Nephron (organoid): Measurements from ENCODE around the gene ARHGAP26.

ENCODE experiments used
- H3K27ac Mint-ChIP-seq, 3 experiments: 2 replicates each; pipeline ENCODE4 v1.8.0; 2020; ENCODE audit warnings: mixed read lengths in 3 of 3, mild to moderate bottlenecking in 2 of 3, moderate library complexity in 1 of 3
- H3K27me3 Mint-ChIP-seq: 2 replicates; pipeline ENCODE4 v1.8.0; 2021; ENCODE audit warnings: low read depth, mild to moderate bottlenecking, moderate library complexity, mixed read lengths
- H3K36me3 Mint-ChIP-seq: 2 replicates; pipeline ENCODE4 v1.8.0; 2020; ENCODE audit warnings: low read depth, mixed read lengths
- H3K4me1 Mint-ChIP-seq: 2 replicates; pipeline ENCODE4 v1.8.0; 2020; ENCODE audit warnings: mixed read lengths
- H3K4me3 Mint-ChIP-seq, 3 experiments: 2 replicates each; pipeline ENCODE4 v1.8.0; 2020; ENCODE audit warnings: mild to moderate bottlenecking in 3 of 3, mixed read lengths in 3 of 3, moderate library complexity in 2 of 3
- H3K9me3 Mint-ChIP-seq: 2 replicates; pipeline ENCODE4 v1.8.0; 2020; ENCODE audit warnings: mixed read lengths
- TF ChIP-seq, protein P1 (sequence below), 3 experiments: fragments of 200-600 bp; sonication (generic); IDR thresholded peaks; one replicate each; pipeline ENCODE4 v1.5.0; 2021; ENCODE audit warnings: antibody characterized with exemption in 3 of 3; ENCODE audit not compliant: unreplicated experiment in 3 of 3

The ARHGAP26 gene

DNA sequence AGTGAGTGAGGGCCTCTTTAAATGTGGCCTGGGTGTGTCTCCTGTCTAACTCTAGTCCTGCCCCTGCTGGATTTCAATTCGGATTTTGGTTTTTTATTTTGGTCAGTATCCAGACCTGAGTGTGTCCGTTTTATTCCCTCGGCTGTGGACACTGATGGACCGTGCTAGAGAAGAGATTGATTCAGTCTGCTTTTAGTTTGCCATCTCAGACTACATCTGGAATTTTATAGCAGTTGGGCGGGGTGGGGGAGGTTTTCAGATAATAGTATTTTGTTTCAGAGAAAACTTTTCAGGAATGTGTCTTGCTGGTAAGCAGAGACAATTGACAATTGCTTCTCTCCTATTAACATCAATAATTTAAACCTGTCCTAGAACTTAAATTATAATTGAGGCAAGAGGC is 308.1 kb downstream of the ARHGAP26 start:
- Mint-ChIP-seq H3K4me3 (no peak overlapping the region), H3K9me3 (no peaks in the 10 kb centered on the region), H3K27ac (no peak overlapping the region), H3K36me3 (no peaks in the 10 kb centered on the region), H3K4me1 (peaks cover 18% of the 10 kb centered on the region), H3K27me3 (no peaks in the 10 kb centered on the region)
- TF ChIP-seq, protein P1, sequence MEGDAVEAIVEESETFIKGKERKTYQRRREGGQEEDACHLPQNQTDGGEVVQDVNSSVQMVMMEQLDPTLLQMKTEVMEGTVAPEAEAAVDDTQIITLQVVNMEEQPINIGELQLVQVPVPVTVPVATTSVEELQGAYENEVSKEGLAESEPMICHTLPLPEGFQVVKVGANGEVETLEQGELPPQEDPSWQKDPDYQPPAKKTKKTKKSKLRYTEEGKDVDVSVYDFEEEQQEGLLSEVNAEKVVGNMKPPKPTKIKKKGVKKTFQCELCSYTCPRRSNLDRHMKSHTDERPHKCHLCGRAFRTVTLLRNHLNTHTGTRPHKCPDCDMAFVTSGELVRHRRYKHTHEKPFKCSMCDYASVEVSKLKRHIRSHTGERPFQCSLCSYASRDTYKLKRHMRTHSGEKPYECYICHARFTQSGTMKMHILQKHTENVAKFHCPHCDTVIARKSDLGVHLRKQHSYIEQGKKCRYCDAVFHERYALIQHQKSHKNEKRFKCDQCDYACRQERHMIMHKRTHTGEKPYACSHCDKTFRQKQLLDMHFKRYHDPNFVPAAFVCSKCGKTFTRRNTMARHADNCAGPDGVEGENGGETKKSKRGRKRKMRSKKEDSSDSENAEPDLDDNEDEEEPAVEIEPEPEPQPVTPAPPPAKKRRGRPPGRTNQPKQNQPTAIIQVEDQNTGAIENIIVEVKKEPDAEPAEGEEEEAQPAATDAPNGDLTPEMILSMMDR (IDR thresholded peaks at IDR 0.05; ENCODE audit: unreplicated experiment in 3 of 3), result no peak

DNA sequence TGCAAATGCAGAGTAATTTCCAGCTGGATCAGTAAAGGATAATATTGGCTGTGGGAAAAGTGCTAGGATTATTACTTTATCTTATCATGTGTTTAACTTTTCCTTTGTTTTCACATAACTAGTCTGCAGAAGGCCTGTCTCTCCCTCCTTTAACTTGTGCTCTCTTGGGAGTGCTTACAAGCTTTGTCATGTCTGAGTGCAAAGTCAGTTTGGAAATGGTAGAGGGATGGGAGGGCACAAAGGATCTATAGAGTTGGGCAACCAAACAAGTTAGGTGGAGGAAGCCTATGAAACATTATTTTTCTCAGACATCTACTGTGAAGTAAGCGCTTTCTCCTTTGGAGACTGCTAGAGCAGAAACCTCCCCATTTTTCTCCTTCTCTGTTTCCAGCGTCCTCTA is 308.8 kb downstream of the ARHGAP26 start:
- H3K4me3 Mint-ChIP-seq, result no peak overlapping the region
- H3K9me3 Mint-ChIP-seq, result no peaks in the 10 kb centered on the region
- H3K27me3 Mint-ChIP-seq, result no peaks in the 10 kb centered on the region
- H3K27ac Mint-ChIP-seq, result no peak overlapping the region
- H3K4me1 Mint-ChIP-seq, result peaks cover 18% of the 10 kb centered on the region
- TF ChIP-seq, protein P1 (IDR thresholded peaks at IDR 0.05; ENCODE audit: unreplicated experiment in 3 of 3), result no peak
- no peaks in the 10 kb centered on the region for H3K36me3 Mint-ChIP-seq

DNA sequence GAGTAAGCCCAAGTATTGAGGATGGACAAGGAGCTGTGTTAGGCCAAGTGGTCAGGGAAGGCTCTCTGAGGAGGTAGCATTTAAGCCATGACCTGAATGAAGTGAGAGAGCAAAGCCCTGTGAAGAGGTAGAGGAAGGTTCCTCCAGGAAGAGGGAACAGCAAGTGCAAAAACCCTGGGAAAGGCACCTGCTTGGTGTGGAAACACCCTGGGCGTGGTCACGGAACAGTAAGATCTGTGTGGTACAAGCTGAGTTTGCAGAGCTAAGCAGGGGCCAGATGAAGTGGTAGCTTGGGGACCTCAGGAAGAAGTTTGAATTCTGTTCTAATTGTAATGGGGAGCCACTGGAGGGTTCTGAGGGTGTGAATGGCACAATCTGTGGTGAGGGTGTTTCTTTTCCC is 310.2 kb downstream of the ARHGAP26 start:
- no peaks in the 10 kb centered on the region for H3K36me3 Mint-ChIP-seq
- no peaks in the 10 kb centered on the region for H3K27me3 Mint-ChIP-seq
- TF ChIP-seq, protein P1 (IDR thresholded peaks at IDR 0.05; ENCODE audit: unreplicated experiment in 3 of 3), result no peak
- no peak overlapping the region for H3K4me3 Mint-ChIP-seq
- H3K9me3 Mint-ChIP-seq, result no peaks in the 10 kb centered on the region
- no peak overlapping the region for H3K27ac Mint-ChIP-seq
- H3K4me1 Mint-ChIP-seq, result peaks cover 22% of the 10 kb centered on the region

DNA sequence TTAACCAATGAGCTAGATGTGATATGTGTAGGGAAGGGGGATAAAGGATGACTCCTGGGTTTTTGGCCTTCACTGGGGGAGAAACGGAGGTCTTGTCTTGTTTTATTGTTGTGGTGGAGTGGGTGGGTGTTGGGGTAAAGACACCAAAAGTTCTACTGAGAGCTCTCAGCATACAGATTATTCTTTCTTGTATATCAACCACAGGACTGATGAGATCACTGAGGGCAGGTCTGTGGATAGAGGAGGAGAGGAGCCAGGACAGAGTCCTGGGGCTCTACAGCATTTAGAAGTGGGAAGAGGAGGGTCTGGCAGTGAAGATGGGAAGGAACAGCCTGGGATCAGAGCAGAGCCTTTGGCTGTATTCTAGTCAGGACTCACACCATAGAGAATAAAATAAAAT is 310.8 kb downstream of the ARHGAP26 start:
- Mint-ChIP-seq H3K27me3 (no peaks in the 10 kb centered on the region), H3K4me1 (peaks cover 23% of the 10 kb centered on the region), H3K9me3 (no peaks in the 10 kb centered on the region), H3K27ac (no peak overlapping the region), H3K36me3 (no peaks in the 10 kb centered on the region), H3K4me3 (no peak overlapping the region)
- TF ChIP-seq, protein P1 (IDR thresholded peaks at IDR 0.05; ENCODE audit: unreplicated experiment in 3 of 3), result no peak

DNA sequence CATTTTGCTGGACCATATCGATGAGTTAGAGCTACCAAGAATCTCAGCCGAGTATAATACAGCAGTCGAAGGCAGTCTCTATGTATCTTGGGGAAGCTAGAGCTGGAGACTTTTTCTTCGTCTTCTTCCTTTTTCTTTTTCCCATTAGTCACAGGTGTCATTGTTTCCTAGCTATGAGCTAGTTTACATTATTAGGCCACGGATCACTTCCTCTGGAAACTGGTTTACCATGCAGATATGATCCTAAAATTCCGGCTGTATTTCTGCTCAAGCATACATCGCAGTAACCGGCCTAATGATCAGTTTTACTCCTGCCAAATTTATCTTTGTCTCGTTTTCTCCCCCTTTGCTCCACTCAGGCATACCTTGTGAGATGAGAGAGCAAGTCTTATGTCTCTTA is 312.8 kb downstream of the ARHGAP26 start:
- TF ChIP-seq, protein P1 (IDR thresholded peaks at IDR 0.05; ENCODE audit: unreplicated experiment in 3 of 3), result no peak

DNA sequence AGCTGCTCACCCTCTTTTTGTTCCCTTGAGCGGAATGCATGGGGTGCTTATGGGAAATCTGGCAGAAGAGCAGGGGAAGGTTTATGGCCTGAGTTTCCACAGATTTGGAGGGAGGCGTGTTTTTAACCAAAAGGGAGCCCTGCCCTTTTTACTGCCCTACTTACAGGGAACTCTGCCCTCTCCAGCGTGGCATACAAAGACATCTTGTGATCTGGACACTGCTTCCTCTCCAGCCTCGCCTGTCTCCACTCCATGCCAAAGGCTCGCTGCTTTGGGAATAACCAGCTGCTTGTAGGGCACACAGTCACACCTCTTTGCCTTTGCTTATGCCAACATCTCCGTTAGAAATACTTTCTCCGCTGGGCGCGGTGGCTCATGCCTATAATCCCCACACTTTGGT is 314.2 kb downstream of the ARHGAP26 start:
- H3K27ac Mint-ChIP-seq, result no peak overlapping the region
- H3K36me3 Mint-ChIP-seq, result peaks cover 4% of the 10 kb centered on the region
- H3K27me3 Mint-ChIP-seq, result no peaks in the 10 kb centered on the region
- H3K4me3 Mint-ChIP-seq, result no peak overlapping the region
- TF ChIP-seq, protein P1 (IDR thresholded peaks at IDR 0.05; ENCODE audit: unreplicated experiment in 3 of 3), result no peak
- H3K9me3 Mint-ChIP-seq, result no peaks in the 10 kb centered on the region
- peaks cover 20% of the 10 kb centered on the region for H3K4me1 Mint-ChIP-seq

More for the DNA sequence above, 312.8 kb downstream of the ARHGAP26 start:
- Mint-ChIP-seq H3K27ac (no peak overlapping the region), H3K4me3 (no peak overlapping the region), H3K4me1 (peaks cover 29% of the 10 kb centered on the region), H3K27me3 (no peaks in the 10 kb centered on the region), H3K9me3 (no peaks in the 10 kb centered on the region), H3K36me3 (no peaks in the 10 kb centered on the region)
